ENCODE measurements around the gene VPS37C.

DNA sequence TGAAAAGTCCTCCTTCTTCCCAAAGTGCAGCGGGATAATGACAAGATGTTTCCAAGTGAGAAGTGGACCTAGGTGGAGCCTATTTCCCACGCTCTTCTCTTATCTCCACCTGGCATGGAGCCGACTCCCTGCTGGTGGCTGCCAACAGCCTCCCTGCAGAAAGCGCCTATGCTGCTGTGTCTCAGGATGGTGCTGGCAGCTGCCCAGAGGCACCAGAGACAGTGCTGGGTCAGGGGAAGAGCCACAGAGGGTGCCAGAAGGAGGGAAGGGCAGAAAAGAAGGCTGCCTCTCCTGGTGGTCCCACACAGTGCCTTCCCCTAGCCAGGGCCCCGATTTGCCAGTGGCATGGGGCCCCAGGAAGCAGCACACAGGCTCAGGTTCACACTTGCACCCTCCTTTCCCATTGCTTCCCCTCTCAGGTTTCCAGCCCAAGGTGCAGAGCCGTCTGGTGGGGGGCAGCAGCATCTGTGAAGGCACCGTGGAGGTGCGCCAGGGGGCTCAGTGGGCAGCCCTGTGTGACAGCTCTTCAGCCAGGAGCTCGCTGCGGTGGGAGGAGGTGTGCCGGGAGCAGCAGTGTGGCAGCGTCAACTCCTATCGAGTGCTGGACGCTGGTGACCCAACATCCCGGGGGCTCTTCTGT is 39.9 kb downstream of the VPS37C start:
- TF ChIP-seq, protein P1, sequence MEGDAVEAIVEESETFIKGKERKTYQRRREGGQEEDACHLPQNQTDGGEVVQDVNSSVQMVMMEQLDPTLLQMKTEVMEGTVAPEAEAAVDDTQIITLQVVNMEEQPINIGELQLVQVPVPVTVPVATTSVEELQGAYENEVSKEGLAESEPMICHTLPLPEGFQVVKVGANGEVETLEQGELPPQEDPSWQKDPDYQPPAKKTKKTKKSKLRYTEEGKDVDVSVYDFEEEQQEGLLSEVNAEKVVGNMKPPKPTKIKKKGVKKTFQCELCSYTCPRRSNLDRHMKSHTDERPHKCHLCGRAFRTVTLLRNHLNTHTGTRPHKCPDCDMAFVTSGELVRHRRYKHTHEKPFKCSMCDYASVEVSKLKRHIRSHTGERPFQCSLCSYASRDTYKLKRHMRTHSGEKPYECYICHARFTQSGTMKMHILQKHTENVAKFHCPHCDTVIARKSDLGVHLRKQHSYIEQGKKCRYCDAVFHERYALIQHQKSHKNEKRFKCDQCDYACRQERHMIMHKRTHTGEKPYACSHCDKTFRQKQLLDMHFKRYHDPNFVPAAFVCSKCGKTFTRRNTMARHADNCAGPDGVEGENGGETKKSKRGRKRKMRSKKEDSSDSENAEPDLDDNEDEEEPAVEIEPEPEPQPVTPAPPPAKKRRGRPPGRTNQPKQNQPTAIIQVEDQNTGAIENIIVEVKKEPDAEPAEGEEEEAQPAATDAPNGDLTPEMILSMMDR (IDR thresholded peaks at IDR 0.05) = no peak
- no peak for TF ChIP-seq EZH2 (IDR thresholded peaks at IDR 0.05)
